Measurements from ENCODE around the gene PTPN4.

DNA sequence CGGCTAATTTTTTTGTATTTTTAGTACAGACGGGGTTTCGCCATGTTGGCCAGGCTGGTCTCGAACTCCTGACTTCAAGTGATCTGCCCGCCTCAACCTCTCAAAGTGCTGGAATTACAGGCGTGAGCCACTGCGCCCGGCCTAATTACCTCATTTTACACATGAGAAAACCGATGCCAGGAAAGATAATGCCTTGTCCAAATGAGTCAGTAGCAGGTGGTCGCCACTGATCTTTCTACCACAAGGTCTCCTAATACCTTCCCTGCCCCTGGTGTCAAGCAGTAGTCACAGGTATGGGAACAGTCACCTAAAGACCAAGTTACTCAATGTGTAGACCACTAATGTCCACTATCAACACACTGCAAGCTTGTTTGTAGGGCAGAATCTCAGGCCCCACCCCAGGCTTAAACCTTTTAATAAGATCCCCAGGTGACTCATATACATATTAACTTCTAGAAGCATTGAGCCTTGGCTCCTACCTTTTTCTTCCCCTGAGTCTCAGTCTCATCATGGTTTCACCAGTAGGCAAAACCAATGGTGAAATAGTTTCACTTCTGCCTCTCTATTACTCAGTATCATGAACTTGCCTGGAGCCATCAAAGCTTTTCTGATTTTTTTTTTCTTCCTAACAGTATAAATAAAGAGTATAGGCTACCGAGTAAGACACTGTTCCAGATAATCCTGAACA lies 246.3 kb downstream of the PTPN4 start:
- TF ChIP-seq CHD2 (IDR thresholded peaks at IDR 0.05; ENCODE audit: low read depth, low read length) (no peak), TRIM28 (IDR thresholded peaks at IDR 0.05) (no peak), BMI1 (IDR thresholded peaks at IDR 0.05; ENCODE audit: low read length) (no peak), IRF2 (CRISPR knock-in tag; IDR thresholded peaks at IDR 0.05) (no peak)
- TF ChIP-seq, protein P1, sequence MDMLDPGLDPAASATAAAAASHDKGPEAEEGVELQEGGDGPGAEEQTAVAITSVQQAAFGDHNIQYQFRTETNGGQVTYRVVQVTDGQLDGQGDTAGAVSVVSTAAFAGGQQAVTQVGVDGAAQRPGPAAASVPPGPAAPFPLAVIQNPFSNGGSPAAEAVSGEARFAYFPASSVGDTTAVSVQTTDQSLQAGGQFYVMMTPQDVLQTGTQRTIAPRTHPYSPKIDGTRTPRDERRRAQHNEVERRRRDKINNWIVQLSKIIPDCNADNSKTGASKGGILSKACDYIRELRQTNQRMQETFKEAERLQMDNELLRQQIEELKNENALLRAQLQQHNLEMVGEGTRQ (CRISPR knock-in tag; IDR thresholded peaks at IDR 0.05) = no peak
- TF ChIP-seq, protein P2, sequence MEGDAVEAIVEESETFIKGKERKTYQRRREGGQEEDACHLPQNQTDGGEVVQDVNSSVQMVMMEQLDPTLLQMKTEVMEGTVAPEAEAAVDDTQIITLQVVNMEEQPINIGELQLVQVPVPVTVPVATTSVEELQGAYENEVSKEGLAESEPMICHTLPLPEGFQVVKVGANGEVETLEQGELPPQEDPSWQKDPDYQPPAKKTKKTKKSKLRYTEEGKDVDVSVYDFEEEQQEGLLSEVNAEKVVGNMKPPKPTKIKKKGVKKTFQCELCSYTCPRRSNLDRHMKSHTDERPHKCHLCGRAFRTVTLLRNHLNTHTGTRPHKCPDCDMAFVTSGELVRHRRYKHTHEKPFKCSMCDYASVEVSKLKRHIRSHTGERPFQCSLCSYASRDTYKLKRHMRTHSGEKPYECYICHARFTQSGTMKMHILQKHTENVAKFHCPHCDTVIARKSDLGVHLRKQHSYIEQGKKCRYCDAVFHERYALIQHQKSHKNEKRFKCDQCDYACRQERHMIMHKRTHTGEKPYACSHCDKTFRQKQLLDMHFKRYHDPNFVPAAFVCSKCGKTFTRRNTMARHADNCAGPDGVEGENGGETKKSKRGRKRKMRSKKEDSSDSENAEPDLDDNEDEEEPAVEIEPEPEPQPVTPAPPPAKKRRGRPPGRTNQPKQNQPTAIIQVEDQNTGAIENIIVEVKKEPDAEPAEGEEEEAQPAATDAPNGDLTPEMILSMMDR (IDR thresholded peaks at IDR 0.05 in 2 of 3, conservative IDR thresholded peaks at IDR 0.05 in 1 of 3; ENCODE audit: insufficient read depth in 2 of 3, low read depth in 1 of 3, low read length in 3 of 3) = no peak
- TF ChIP-seq, protein P3, sequence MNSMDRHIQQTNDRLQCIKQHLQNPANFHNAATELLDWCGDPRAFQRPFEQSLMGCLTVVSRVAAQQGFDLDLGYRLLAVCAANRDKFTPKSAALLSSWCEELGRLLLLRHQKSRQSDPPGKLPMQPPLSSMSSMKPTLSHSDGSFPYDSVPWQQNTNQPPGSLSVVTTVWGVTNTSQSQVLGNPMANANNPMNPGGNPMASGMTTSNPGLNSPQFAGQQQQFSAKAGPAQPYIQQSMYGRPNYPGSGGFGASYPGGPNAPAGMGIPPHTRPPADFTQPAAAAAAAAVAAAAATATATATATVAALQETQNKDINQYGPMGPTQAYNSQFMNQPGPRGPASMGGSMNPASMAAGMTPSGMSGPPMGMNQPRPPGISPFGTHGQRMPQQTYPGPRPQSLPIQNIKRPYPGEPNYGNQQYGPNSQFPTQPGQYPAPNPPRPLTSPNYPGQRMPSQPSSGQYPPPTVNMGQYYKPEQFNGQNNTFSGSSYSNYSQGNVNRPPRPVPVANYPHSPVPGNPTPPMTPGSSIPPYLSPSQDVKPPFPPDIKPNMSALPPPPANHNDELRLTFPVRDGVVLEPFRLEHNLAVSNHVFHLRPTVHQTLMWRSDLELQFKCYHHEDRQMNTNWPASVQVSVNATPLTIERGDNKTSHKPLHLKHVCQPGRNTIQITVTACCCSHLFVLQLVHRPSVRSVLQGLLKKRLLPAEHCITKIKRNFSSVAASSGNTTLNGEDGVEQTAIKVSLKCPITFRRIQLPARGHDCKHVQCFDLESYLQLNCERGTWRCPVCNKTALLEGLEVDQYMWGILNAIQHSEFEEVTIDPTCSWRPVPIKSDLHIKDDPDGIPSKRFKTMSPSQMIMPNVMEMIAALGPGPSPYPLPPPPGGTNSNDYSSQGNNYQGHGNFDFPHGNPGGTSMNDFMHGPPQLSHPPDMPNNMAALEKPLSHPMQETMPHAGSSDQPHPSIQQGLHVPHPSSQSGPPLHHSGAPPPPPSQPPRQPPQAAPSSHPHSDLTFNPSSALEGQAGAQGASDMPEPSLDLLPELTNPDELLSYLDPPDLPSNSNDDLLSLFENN (IDR thresholded peaks at IDR 0.05; ENCODE audit: low read depth in 2 of 2, low read length in 2 of 2) = no peak

Measured in K562 (cell line).